ENCODE results near the gene ARHGAP15.
A peak's percentile ranks its signal among the peaks of the same experiment; 100 is the strongest.

ARHGAP15 gene

GRCh38 chr2:143226714-143227541 lies 97.7 kb downstream of the ARHGAP15 start:
- no peak for DNase-seq (ENCODE audit: low read depth)

GRCh38 chr2:143229411-143229810 lies 100.2 kb downstream of the ARHGAP15 start:
- DNase-seq (ENCODE audit: low read depth) = no peak

DNA sequence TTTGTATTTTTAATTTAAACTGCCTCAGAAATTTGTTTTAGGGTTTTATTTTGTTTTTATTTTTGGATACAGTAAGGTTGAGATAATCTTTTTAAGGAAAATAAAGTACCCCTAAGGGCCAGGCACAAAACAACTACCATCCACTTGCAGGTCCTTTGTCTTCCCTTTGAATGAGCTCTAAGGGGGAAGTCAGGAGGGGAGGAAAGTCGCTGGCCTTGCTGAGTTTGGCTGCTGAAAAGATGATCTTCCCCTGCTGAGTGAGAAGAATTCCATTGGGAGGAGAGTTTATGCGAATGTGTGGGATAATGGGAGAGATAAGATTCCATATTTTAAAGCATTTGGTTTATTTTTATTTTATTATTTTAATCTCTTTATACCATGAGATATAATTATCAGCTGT lies 100.7 kb downstream of the ARHGAP15 start:
- no peak for DNase-seq (ENCODE audit: low read depth)

GRCh38 chr2:143230506-143231253 lies 101.5 kb downstream of the ARHGAP15 start:
- DNase-seq (ENCODE audit: low read depth) = no peak

GRCh38 chr2:143231254-143231645 lies 102.0 kb downstream of the ARHGAP15 start:
- DNase-seq (ENCODE audit: low read depth) = no peak

- no peak for DNase-seq (ENCODE audit: low read depth)
These were observed 108.0 kb downstream of the ARHGAP15 start for GRCh38 chr2:143237146-143237777.

DNA sequence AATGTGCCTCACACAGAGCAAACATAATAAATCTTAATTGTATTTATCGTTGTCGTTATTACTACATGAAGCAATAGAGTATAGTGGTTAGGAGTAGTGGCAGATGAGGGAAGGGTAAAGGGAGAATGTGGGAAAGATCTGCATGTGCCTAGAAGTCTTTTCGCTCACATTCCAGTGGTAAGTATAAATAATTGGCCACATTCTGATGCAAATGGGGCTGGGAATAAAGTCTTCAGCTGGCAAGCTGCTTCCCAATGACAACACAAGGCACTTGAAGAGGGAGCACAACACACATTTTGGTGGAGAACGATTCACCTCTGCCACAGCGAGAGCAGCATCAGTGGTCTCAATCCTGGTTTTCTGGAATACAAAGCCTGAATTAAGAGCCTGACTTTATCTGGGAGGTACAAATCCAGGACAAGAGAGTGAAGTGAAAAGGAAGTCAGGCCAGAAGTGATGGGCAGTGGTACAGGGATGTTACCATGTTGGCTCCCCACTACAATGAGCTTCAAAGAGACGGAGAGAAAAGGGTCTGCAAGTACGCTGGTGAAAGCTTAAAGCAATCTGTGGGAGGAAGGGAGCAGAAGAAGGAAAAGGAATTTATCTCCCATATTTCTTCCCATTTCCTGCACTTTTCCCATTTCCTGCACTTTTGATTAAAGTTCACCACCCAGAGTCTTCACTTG lies 112.3 kb downstream of the ARHGAP15 start:
- no peak for DNase-seq (ENCODE audit: low read depth)

DNA sequence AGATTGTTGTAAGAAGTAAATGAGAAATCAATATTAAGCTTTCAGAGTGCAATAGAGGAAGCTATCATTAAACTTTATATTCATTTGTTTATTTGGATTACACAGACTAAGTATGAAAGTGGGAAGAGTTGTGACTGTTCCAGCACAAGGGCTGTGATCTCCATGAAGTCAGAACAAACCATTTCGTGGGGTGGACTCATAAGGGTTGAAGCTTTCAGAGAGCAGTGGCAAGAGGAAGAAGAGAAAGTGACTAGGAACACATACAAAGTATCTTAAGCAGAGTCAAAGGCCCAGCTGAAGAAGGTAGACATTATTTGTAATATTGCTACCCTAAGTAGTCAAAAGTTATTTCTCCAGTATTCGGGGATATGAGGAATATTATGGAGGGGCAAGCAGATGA lies 117.0 kb downstream of the ARHGAP15 start:
- DNase-seq (ENCODE audit: low read depth) = no peak

- DNase-seq (ENCODE audit: low read depth) = peak; percentile 19
These were observed 117.9 kb downstream of the ARHGAP15 start for GRCh38 chr2:143246815-143247744.

DNA sequence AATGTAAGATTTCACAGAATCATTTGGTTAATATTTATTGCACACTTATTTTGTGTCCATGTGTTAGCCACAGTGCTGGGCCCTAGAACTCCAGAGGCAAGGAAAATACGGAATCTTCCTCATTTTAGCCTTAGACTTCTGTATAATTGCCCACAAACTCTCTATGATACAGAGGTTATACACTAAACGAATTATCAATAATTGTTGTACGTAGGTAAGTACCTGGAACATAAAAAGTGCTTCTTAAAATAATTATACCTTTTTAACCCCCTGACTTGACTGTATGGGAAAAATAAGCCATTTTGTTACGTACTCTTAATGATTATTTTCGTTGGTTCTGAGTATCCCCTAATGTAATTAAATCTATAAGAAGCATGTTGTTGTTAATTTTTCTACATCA lies 119.4 kb downstream of the ARHGAP15 start:
- no peak for DNase-seq (ENCODE audit: low read depth)

- DNase-seq (ENCODE audit: low read depth) = no peak
These were observed 122.5 kb downstream of the ARHGAP15 start for GRCh38 chr2:143251681-143252080.

DNA sequence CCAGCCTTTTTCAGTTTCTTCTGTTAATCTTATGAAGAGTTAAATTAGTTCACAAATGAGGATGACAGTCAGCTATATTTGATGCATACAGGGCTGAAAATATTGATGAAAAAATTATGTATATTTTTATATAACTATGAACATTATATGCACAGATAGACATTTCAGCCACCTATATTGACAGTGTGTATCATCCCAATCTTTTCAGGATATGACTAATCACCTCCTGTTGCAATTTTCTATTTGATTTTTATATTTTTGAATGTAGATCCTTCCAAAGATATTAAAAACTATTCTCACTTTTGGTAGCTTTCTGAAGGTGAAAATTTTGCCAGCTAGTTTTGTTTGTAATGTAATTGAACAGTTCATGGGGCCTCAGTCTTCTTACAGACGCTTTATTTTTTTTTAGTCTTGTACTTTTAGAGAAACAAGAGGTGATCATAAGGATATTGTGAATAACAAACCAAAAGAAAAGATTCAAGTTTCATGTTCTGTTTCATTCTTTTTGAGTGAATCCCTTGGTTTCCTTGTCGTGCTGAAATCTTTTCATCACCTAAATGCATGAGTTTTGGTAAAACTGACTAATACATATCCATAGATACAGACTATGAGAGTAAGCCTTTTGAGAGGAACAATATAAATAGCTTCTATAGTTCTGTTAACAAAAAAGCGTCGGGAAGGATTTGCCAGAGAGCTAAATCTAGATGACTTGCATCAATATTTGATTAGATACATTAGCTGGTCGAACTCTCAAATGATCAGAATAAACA lies 123.1 kb downstream of the ARHGAP15 start:
- DNase-seq (ENCODE audit: low read depth) = no peak

GRCh38 chr2:143254110-143254509 lies 124.9 kb downstream of the ARHGAP15 start:
- peak; percentile 20 for DNase-seq (ENCODE audit: low read depth)

- no peak for DNase-seq (ENCODE audit: low read depth)
These were observed 125.9 kb downstream of the ARHGAP15 start for GRCh38 chr2:143255086-143255485.

DNA sequence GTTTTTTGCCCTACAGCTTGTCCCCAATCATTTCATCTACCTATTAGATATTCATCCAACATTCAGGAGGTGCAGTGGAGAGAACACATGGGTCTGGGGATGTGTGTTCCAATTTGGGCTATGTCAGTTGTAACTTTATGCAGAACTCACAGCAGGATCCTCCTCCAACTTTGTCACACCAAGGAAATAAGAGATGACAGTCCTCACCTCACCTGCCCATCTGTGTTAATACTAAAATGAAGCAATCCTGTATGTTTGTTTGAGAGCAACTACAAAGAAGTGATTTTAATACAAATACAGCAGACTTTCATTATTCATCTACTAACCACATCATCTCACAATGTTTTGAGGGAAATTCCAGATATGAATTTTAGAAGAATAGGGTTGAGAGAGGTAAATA lies 126.7 kb downstream of the ARHGAP15 start:
- no peak for DNase-seq (ENCODE audit: low read depth)

- no peak for DNase-seq (ENCODE audit: low read depth)
These were observed 129.1 kb downstream of the ARHGAP15 start for GRCh38 chr2:143258126-143258892.

- peak; percentile 53 for DNase-seq (ENCODE audit: low read depth)
These were observed 130.2 kb downstream of the ARHGAP15 start for GRCh38 chr2:143259368-143259958.

- peak; percentile 19 for DNase-seq (ENCODE audit: low read depth)
These were observed 132.8 kb downstream of the ARHGAP15 start for GRCh38 chr2:143261986-143262385.

DNA sequence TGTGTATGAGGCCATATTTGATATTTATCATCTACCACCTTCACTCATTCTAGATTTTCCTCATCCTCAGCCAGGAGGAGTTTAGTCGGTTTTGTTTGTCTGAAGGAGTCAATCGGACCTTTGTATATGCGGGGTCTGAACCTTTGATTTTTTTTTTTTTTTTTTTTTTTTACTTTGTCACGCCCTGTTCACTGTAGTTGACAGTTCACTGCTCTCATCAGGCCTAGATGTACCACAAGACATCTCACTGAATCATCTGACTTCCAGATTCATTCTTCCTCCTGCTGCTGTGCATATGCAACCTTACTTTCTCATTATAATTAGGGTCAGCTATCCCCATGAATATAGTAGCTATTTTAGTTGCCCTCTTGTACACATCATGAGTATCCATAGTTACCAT lies 133.2 kb downstream of the ARHGAP15 start:
- no peak for DNase-seq (ENCODE audit: low read depth)
